ENCODE results near the gene PPARA.

The PPARA gene

DNA sequence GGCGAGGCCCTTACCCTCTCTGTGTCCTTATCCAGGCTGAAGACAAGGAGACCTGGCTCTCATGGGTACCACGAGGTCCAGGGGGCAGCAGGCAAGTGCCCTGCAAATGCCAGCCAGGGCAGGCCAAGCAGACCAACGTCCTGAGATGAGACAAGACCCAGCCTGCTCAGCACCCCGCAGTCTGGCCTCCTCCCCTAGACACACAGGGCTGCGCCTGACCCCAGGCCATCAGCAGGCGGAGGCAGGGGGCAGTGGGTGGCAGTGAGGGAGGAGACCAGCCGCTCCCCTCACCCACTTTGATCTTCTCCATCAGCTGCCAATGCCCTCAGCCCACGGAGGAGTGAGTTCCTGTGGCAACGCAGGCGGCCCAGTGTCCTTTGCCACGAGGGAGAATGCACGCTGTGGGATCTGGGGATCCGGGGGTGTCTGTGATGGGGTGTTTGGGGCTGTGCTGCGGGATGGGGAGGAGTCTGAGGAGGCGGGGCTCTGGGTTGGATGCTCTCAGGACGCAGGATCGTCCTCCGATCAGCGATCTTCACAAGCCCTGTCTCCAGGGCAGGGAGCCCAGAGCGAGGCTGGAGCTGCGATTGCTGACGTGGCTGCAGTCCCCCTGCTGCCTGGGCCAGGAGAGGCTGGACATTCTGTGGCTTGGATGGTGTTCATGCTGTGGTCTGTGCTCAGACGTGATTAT lies 30.5 kb upstream of the PPARA start:
- H3K4me2 ChIP-seq (ENCODE audit: low read length) = no peak overlapping the region
- H4K20me1 ChIP-seq (ENCODE audit: insufficient read depth, low read length) = no peaks in the 10 kb centered on the region
- no peak overlapping the region for H3K9ac ChIP-seq (ENCODE audit: low read length)
- no peak overlapping the region for H3K4me3 ChIP-seq (ENCODE audit: low read depth, low read length, poor library complexity, severe bottlenecking)
- no peak for TF ChIP-seq CTCF (IDR thresholded peaks at IDR 0.05; ENCODE audit: low read length)
- no peak for TF ChIP-seq EZH2 (IDR thresholded peaks at IDR 0.05; ENCODE audit: borderline replicate concordance, low read length)
- peaks cover 6% of the 10 kb centered on the region for H3K4me1 ChIP-seq (ENCODE audit: insufficient read depth, low read length, severe bottlenecking)
- no peak overlapping the region for H2AFZ ChIP-seq (ENCODE audit: low read length)
- no peaks in the 10 kb centered on the region for H3K36me3 ChIP-seq (ENCODE audit: insufficient read depth, low read length)
- no peaks in the 10 kb centered on the region for H3F3A ChIP-seq (ENCODE audit: insufficient read depth, low read length)
- no peak overlapping the region for H3K27ac ChIP-seq (ENCODE audit: low read depth, low read length, poor library complexity, severe bottlenecking)
- peaks cover 7% of the 10 kb centered on the region; the same call in 1 of the 2 replicates for H3K27me3 ChIP-seq (ENCODE audit: insufficient read depth, low read length)
- no peaks in the 10 kb centered on the region for H3K9me3 ChIP-seq (ENCODE audit: low read length)
- no peaks in the 10 kb centered on the region for H3K9me2 ChIP-seq (ENCODE audit: low read depth, low read length)
- H3K79me2 ChIP-seq (ENCODE audit: insufficient read depth, low read length) = no peaks in the 10 kb centered on the region

DNA sequence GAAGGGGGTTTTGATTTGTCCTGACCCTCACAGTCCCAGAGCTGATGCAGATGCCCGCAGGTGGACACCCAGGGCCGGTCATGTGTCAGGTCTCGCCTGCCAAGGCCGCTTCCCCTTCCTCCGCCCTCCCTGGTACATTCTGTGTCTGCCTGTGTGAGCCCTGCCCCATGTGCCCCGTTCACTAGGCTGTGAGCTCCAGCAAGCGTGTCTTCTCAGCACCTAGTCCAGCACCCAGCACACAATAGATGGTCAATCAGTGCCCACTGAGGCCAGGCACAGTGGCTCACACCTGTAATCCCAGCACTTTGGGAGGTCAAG lies 29.9 kb upstream of the PPARA start:
- H2AFZ ChIP-seq (ENCODE audit: low read length) = no peak overlapping the region
- no peak overlapping the region for H3K27ac ChIP-seq (ENCODE audit: low read depth, low read length, poor library complexity, severe bottlenecking)

DNA sequence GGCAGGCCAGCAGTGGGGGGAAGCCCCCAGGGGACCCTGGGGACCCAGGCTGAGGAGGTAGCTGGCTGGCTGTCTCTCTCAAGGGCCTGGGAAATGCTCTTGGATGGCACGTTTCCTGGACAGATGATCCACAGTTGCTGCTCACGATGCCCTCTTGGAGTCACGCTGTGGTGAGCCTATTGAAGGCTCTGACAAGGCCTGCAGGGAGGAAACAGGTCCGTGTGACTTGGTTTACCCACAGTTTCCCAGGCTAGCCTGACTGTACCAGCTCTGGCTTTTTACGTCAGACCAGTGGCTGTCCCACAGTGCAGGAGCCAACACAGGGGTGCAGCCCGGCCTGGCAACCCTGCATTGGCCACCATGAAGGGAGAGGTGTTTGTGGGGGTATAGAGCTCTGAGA lies 29.2 kb upstream of the PPARA start:
- no peak overlapping the region for H3K4me3 ChIP-seq (ENCODE audit: low read depth, low read length, poor library complexity, severe bottlenecking)
- H4K20me1 ChIP-seq (ENCODE audit: insufficient read depth, low read length) = no peaks in the 10 kb centered on the region
- no peaks in the 10 kb centered on the region for H3K36me3 ChIP-seq (ENCODE audit: insufficient read depth, low read length)
- H3F3A ChIP-seq (ENCODE audit: insufficient read depth, low read length) = no peaks in the 10 kb centered on the region
- H3K4me2 ChIP-seq (ENCODE audit: low read length) = no peak overlapping the region
- H3K27me3 ChIP-seq (ENCODE audit: insufficient read depth, low read length) = peaks cover 7% of the 10 kb centered on the region
- no peaks in the 10 kb centered on the region for H3K9me3 ChIP-seq (ENCODE audit: low read length)
- no peaks in the 10 kb centered on the region for H3K79me2 ChIP-seq (ENCODE audit: insufficient read depth, low read length)
- no peak overlapping the region for H3K9ac ChIP-seq (ENCODE audit: low read length)
- peaks cover 6% of the 10 kb centered on the region for H3K4me1 ChIP-seq (ENCODE audit: insufficient read depth, low read length, severe bottlenecking)
- no peak overlapping the region for H3K27ac ChIP-seq (ENCODE audit: low read depth, low read length, poor library complexity, severe bottlenecking)
- no peak overlapping the region for H2AFZ ChIP-seq (ENCODE audit: low read length)
- H3K9me2 ChIP-seq (ENCODE audit: low read depth, low read length) = no peaks in the 10 kb centered on the region
- no peak for TF ChIP-seq EZH2 (IDR thresholded peaks at IDR 0.05; ENCODE audit: borderline replicate concordance, low read length)
- no peak for TF ChIP-seq CTCF (IDR thresholded peaks at IDR 0.05; ENCODE audit: low read length)

More for the DNA sequence above, 29.9 kb upstream of the PPARA start:
- H3K4me2 ChIP-seq (ENCODE audit: low read length) = no peak overlapping the region
- peaks cover 7% of the 10 kb centered on the region; the same call in 1 of the 2 replicates for H3K27me3 ChIP-seq (ENCODE audit: insufficient read depth, low read length)
- H3K36me3 ChIP-seq (ENCODE audit: insufficient read depth, low read length) = no peaks in the 10 kb centered on the region
- no peaks in the 10 kb centered on the region for H3K79me2 ChIP-seq (ENCODE audit: insufficient read depth, low read length)
- H3K9me2 ChIP-seq (ENCODE audit: low read depth, low read length) = no peaks in the 10 kb centered on the region
- no peaks in the 10 kb centered on the region for H3K9me3 ChIP-seq (ENCODE audit: low read length)
- H3K9ac ChIP-seq (ENCODE audit: low read length) = no peak overlapping the region
- H3F3A ChIP-seq (ENCODE audit: insufficient read depth, low read length) = no peaks in the 10 kb centered on the region
- TF ChIP-seq EZH2 (IDR thresholded peaks at IDR 0.05; ENCODE audit: borderline replicate concordance, low read length) = no peak
- no peak for TF ChIP-seq CTCF (IDR thresholded peaks at IDR 0.05; ENCODE audit: low read length)
- H3K4me1 ChIP-seq (ENCODE audit: insufficient read depth, low read length, severe bottlenecking) = peaks cover 6% of the 10 kb centered on the region
- no peak overlapping the region for H3K4me3 ChIP-seq (ENCODE audit: low read depth, low read length, poor library complexity, severe bottlenecking)
- no peaks in the 10 kb centered on the region for H4K20me1 ChIP-seq (ENCODE audit: insufficient read depth, low read length)

All from OCI-LY1 (cell line).